HG02840 (cell line): Measurements from ENCODE around the gene RNF123.

Experiments used
- ATAC-seq: cut with Tn5 transposase; IDR thresholded peaks from one replicate; pipeline ENCODE4 v1.9.1; 2021; ENCODE audit warnings: mild to moderate bottlenecking, moderate library complexity, moderate number of reproducible peaks; ENCODE audit not compliant: unreplicated experiment, low FRiP score

The RNF123 gene

DNA sequence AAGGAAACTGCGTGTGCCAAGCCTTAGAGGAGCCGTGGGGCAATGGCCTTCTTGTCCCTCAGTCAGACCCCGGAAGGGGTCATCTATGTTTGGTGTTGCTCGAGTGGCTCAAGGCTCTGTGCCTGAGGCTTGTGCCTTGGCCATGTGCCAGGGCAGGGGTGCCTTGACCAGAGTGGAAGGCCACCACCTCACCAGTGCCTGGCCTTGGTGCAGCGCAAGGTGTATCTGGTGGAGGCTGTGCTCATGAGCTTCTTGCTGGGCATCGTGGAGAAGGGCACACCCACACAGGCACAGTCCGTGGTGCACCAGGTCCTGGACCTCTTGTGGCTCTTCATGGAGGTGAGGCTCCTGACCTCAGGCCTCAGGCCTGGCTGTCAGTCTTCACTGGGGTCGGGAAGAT lies 10.7 kb downstream of the RNF123 start:
- ATAC-seq, result no peak

DNA sequence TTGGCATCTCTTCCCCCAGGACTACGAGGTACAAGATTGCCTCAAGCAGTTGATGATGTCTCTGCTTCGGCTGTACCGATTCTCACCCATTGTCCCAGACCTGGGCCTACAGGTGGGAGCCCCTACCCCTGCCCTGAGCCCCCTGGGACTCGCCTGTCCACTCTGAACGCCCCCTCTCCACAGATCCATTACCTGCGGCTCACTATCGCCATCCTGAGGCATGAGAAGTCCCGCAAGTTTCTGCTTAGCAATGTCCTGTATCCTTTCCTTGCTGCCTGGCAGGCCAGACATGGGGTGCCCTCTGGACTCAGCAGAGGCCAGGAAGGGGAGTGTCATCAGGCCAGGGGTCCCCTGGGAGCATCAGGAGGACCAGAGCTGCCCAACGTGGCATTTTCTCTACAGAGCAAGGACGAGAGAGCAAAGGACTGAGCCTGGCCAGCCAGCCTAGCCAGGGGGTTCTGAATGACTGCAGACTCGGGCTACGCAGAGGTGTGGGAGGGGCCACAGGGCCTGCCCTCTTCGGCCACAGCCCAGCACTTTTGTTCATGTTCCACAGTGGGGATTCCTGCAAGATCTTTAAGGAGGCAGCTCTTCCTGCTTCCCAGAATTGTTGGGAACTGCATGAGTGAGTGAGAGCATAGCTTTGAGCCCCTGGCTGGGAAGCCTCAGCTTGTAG lies 11.2 kb downstream of the RNF123 start:
- no peak for ATAC-seq

DNA sequence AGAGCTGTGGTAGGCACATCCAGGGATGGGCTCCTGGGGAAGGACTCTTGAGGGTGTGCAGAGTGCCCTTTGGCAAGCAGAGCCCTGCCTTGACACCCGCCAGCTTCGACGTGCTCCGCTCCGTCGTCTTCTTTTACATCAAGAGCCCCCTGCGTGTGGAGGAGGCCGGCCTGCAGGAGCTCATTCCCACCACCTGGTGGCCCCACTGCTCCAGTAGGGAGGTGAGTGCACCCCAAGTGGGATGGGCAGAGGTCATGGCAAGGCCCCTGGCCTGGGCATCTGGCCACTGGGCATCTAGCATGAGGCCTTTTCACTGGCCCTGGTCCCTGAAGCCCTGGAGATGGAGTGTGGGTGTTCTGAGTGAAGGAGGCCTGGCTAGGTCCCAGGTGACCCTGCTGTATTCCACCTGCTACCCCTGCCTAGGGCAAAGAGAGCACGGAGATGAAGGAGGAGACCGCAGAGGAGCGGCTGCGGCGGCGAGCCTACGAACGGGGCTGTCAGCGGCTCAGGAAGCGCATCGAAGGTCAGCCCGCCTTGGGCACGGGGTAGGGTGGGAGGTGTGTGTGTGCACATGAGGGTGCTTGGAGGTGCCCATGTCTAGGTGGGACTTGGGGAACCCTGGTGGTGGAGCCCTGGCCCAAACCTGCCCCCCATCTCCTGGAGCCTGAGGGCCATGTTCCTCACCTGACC lies 12.2 kb downstream of the RNF123 start:
- ATAC-seq, result no peak

DNA sequence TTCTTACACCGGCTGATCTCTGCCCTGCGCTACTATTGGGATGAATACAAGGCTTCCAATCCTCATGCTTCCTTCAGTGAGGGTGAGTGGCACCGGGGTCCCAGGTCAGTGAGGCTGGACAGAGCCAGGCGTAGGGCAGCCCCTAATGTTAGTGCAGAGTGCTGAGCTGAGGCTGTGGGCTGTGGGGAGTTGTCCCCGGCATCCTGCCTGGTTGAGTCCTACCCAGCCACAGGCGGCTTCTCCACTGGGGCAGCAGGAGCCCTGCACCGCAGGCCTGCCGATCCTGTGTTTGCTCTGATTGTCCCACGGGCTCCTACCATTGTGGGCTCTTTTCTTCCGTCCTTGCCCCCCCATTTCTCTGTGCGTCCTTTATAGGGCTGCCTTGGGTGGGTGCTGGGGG lies 13.3 kb downstream of the RNF123 start:
- ATAC-seq, result no peak

DNA sequence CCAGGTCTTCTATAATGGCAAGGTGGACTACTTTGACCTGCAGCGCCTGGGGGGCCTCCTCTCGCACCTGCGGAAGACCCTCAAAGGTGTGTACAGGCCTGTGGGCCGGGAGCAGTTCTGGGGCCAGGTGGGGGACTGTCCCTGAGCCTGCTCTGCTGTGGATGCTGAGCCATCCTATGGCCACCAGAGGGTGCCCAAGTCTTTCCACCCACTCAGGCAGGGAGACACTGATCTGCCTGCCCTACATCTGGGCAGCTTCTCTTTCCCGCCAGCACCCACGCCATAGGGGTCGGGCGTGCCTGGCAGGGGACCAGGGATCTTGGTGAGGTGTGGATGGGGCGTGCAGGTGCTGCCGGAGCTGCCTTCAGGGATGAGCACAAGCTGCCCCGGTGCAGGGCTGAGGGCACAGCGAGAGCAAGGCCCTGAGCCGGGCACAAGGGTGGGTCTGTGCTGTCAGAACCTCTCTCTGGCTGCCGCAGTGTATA lies 14.1 kb downstream of the RNF123 start:
- ATAC-seq, result no peak

DNA sequence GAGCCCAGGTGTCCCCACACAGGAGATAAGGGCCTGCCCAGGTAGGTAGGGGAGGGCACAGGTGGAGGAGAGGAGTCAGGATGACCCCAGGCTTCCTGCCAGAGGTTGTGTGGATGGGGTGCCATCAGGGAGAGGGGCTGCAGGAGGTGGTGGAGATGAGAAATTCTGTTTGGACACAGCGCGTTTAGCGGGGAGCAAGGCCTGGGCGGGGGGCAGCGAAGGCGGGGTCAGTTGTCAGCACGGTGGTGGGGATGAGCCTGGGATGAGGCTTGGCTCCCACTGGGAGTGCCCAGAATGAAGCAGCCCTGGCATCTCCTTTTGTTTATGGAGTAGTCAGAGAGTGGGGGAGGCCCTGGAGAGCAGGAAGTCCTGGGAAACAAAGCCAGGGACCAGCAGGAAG lies 14.6 kb downstream of the RNF123 start:
- ATAC-seq, result no peak

DNA sequence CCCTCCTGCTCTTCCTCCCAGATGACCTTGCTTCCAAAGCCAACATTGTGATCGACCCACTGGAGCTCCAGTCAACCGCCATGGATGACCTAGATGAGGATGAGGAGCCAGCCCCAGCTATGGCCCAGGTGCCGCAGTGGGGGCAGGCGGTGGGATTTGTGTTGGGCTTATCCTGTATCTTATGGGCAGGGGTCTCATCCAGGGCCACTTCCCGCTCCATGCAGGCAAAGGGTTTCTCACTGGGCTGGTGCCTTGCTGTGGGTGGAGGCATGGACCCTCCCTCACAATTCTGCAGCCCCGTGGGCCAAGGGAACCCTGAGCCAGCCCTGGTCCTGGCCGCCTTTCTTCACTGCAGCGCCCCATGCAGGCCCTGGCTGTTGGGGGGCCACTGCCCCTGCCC lies 15.3 kb downstream of the RNF123 start:
- no peak for ATAC-seq

DNA sequence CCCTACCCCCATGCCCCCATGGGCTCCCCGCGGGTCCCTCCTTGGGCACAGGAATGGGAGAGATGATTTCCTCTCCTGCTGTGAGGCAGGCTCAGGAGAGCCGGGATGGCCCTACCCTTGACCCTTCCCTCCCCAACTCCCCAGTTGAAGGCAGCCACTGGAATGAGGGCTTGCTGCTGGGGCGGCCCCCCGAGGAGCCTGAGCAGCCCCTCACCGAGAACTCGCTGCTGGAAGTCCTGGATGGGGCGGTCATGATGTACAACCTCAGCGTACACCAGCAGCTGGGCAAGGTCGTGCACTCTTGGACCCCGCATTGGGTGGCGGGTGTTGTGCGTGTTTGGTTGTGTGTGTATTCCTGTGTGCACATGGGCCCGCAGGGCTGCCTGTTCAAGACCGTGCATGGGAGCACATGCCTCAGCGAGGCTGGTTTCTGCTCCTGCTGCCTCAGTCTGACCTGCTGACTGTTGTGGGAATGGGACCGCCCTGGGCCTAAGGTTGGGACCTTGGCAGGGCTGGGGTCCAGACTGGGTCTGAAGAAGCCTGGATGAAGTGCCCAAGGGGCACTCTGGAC lies 16.1 kb downstream of the RNF123 start:
- ATAC-seq, result no peak

DNA sequence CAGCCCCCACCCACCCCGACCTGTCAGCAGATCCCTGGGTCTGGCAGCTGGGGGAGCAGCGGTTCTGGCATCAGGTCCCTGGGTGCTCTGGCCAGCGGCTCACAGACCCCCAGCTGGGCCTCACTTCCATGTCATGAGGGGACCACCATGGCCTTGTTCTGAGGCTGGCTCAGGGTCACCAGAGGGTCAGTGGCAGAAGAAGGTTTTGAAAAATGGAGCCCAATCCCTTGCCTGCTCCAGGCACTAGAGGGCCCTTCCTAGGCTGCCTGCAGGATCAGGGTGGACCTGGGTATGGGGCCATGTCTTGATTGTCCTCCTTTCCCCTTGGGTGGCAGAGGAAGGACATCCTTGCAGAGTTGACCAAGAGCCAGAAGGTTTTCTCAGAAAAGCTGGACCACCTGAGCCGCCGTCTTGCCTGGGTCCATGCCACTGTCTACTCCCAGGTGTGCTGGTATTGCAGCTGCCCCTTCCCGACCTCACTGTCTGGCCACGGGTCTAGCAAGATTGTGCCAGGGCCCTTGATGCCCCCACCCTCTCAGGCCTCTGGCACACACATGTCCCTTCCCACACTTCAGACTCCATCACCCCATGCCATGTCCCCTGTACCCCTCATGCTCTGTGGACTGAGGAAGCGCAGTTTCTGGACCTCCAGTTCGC lies 17.2 kb downstream of the RNF123 start:
- ATAC-seq, result no peak

DNA sequence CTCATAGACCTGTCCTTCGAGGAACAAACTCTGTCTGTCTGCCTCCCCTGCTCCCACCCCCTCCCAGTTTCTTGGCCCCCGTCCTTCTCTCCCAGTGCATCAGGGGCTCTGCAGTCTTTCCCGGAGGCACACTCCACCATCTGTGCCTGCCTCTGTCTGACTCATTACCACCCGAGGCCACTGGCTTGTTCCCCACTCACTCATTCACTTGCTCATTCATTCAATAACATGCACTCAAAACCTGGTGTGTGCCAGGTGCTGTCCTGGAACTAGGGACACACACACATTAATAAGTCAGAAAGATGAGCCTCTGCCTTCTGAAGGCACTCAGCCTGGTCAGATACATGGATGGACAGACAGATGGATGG lies 17.7 kb downstream of the RNF123 start:
- ATAC-seq, result no peak

DNA sequence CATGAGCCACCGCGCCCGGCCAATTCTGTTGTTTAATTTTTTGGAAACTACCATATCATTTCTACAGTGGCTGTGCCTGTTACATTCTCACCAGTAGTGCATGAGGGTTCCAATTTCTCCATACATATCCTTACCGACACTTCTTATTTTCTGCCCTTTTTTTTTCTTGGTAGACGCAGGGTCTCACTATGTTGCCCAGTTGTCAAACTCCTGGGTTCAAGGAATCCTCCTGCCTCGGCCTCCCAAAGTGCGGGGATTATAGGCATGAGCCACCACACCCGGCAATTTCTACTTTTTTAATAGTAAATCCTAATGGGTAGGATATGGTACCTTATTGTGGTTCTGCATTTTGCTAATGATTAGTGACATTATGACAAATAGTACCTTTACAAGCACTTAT lies 20.5 kb downstream of the RNF123 start:
- no peak for ATAC-seq

DNA sequence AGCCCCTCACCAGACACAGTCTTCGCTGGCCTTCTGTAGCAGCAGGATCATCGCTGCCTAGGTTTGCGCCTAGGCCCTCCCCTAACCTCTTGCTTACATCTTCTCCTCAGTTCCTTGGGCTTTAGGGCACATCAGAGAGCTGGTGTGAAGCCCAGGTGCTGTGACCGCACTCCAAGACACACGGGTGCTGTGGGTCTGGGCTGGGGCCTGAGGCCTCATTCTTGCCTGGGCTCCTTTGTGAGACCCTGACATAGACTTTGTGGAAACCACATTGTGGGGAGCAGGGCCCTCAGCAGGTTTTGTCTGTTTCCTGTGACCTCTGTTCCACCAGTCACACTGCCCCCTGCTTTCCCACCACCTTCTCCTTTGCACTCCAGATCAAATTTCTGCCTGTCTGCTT lies 22.1 kb downstream of the RNF123 start:
- no peak for ATAC-seq

DNA sequence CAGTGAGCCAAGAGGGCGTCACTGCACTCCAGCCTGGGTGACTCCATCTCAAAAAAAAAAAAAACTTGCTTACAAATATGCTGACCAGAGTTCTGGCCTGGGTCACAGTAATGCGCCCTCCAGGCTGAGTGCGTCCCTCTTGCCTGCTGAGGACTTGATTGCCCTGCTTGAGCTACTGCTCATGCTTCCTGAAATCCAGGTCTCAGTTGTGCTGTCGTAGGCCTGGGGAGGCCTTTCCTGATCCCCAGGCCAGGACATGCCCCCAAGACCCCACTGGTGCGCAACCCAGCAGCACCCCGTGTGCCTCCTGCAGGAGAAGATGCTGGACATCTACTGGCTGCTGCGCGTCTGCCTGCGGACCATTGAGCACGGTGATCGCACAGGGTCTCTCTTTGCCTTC lies 22.8 kb downstream of the RNF123 start:
- no peak for ATAC-seq

DNA sequence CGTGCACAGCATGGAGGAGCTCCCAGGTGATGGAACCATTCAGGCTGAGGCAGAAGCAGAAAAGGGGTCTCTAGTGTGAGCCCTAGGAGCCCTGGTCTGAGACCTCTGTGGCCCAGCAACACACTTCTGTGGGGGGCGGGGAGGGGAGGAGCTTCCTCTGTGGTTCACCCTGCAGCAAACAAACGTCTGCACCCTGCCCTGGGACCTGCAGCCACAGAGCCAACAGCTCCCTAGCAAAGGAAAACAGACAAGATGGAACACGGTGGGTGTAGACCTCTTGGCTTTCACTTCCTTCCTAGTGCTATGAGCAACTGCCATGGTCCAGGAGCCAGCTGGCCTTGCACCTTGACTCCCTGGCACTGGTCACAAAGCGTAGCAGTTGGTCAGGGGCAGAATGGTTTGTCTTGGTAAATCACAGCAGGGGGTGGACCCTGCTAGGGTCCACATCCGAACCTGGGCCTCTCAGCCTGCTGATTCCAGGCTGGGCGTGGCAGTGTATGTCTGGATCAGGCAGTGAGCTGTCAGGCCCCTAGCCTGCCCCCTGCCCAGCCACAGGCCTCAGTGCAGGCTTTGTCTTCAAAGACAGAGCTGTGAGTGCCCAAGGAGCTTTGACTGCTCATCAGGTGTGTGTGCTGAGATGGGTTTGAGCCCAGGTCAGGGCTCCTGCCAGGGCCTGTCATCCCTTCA lies 23.4 kb downstream of the RNF123 start:
- no peak for ATAC-seq

DNA sequence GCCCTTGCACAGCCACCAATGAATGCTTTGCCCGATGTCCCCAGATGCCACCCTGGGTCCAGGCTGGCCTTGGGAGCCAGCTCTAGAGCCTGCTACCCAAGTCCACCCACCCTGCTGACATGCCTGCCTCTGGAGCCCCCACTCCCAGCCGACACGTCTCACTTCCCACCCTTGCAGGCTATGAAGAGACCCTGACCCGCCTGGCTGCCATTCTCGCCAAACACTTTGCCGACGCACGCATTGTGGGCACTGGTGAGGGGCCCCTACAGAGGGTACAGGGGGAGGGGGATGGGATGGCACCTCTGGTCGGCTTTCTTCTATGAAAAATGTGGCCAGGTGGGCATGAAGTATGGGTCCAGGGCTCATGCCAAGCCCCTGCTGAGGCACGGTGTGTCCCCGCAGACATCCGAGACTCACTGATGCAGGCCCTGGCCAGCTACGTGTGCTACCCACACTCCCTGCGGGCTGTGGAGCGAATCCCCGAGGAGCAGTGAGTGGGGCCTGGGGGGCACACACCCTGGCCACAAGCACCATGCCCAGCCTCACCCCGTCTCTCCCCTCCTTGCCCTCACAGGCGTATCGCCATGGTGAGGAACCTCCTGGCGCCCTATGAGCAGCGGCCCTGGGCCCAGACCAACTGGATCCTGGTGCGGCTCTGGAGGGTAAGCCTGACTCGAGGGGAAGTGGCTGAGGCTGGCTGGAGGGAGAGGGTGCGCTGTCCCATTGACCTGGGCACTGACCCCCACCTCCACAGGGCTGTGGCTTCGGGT lies 24.2 kb downstream of the RNF123 start:
- no peak for ATAC-seq

DNA sequence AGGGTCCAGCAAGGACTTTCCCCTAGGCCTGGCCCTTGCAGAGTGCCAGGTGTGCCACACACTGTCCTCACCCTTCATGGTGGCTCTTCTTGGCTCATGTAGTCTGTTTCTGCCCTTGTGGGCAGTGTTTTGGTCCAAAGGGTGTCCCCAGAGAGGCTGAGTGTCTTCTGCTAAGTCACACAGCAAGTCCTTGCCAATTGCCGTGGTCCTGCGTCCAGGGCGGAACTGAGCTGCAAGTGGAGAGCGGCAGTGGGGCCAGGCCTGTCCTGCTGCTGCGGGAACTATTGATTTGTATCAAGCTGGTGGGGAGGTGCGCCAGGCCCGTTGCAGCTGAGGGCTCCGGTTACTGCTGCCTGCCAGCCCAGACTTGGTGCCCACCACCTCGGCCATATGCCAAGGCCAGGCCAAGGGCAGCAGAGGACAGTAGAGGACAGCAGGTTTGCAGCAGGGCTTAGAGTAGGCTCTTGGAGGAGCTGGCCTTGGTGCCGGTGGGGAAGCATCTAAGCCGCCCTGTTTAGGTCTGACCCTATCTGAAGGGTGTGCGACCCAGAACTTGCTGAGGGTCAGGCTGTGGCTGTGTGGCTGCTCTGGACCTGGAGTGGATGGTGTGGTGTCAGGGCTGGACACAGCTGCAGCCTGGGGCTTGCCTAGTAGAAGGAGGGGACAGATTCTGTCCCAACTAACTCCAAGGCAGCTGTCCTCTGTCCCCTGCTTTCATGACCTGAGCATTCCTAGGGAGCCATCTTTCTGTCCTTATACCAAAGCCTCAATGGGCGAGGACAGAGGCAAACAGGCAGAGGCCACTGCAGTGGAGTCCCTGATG lies 25.6 kb downstream of the RNF123 start:
- no peak for ATAC-seq

DNA sequence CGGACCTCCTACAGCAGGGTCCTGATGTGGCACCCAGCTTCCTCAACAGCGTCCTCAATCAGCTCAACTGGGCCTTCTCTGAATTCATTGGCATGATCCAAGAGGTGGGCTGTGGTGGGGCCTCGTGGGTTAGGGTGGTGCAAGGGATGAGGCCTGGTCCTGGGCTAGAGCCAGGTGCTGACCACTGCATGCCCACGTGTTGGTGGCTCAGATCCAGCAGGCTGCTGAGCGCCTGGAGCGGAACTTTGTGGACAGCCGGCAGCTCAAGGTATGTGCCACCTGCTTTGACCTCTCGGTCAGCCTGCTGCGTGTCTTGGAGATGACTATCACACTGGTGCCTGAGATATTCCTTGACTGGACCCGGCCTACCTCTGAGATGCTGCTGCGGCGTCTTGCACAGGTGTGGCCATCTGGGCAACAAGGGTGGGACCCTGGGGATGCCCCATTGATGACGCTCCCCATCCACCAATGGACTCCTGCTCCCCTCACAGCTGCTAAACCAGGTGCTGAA lies 26.3 kb downstream of the RNF123 start:
- no peak for ATAC-seq

DNA sequence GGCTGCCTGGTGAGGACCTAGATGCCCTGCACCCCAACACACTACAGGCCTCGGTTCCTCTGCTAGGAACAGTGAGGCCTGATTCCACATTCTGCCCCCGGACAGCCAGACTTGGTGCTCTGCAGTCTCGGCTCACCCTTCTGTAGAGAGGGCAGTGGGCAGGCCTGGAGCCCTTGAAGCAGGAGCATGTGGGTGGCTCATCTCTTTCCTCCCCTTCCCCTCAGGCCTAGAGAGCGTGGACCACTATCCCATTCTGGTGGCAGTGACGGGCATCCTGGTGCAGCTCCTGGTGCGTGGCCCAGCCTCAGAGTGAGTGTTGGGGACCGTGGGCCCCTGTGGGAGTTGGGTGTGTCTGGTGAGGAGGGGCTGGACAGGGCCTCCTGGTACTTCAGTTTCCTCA lies 26.8 kb downstream of the RNF123 start:
- ATAC-seq, result no peak

DNA sequence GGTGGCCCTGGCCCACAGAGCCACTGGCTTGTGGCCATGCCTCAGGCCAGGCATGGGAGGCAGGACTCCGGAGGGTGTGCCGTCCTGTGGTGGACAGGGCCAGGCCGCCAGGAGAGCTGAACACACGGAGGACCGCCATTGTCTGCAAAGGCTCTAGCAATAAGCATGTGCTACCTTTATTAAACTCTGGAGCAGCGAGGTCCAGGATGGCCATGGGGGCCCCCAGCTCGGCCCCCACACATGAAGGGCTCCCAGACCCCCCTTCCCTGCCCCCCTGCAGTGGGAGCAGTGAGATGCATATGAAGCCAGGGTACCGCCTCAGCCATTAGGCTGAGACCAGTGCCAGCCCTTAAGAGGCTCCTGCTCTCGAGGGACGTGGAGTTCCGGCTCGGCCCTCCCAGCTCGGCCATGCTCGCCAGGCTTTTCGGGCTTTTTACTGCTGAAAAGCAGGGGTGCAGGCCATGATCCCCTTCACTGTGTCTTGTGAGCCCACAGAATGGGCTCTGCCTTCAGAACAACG lies 27.4 kb downstream of the RNF123 start:
- ATAC-seq, result no peak
